ENCODE measurements around the gene KLHL42.

Gene KLHL42

GRCh38 chr12:27781680-27782079, 1.6 kb downstream of the KLHL42 start:
- DNase-seq, result peak; percentile 29

- no peak for DNase-seq
Measured at GRCh38 chr12:27782481-27782880, 2.4 kb downstream of the KLHL42 start.

GRCh38 chr12:27785882-27786570, 6.0 kb downstream of the KLHL42 start:
- peak; percentile 56 for DNase-seq

- peak; percentile 20 for DNase-seq
Measured at GRCh38 chr12:27787559-27787958, 7.5 kb downstream of the KLHL42 start.

- no peak for DNase-seq
Measured at GRCh38 chr12:27790179-27790578, 10.1 kb downstream of the KLHL42 start.

- no peak for DNase-seq
Measured at GRCh38 chr12:27794818-27795584, 15.0 kb downstream of the KLHL42 start.

GRCh38 chr12:27796128-27796527, 16.1 kb downstream of the KLHL42 start:
- no peak for DNase-seq

- DNase-seq, result no peak
Measured at GRCh38 chr12:27797301-27798025, 17.4 kb downstream of the KLHL42 start.

GRCh38 chr12:27800819-27801218, 20.8 kb downstream of the KLHL42 start:
- DNase-seq, result no peak

- no peak for DNase-seq
Measured at GRCh38 chr12:27801630-27802029, 21.6 kb downstream of the KLHL42 start.

GRCh38 chr12:27802511-27802910, 22.5 kb downstream of the KLHL42 start:
- DNase-seq, result no peak

- no peak for DNase-seq
Measured at GRCh38 chr12:27802936-27803335, 22.9 kb downstream of the KLHL42 start.

- no peak for DNase-seq
Measured at GRCh38 chr12:27805238-27805637, 25.2 kb downstream of the KLHL42 start.

GRCh38 chr12:27806259-27806658, 26.2 kb downstream of the KLHL42 start:
- DNase-seq, result no peak

- no peak for DNase-seq
Measured at GRCh38 chr12:27807063-27807703, 27.1 kb downstream of the KLHL42 start.

- DNase-seq, result no peak
Measured at GRCh38 chr12:27808841-27809240, 28.8 kb downstream of the KLHL42 start.

- no peak for DNase-seq
Measured at GRCh38 chr12:27810756-27811155, 30.7 kb downstream of the KLHL42 start.

- no peak for DNase-seq
Measured at GRCh38 chr12:27812502-27812901, 32.5 kb downstream of the KLHL42 start.

- no peak for DNase-seq
Measured at GRCh38 chr12:27814411-27814810, 34.4 kb downstream of the KLHL42 start.

- peak; percentile 27 for DNase-seq
Measured at GRCh38 chr12:27814851-27815591, 35.0 kb downstream of the KLHL42 start.

GRCh38 chr12:27817766-27818165, 37.7 kb downstream of the KLHL42 start:
- DNase-seq, result no peak

GRCh38 chr12:27818401-27818918, 38.4 kb downstream of the KLHL42 start:
- no peak for DNase-seq

Data from fibroblast of skin of scalp (primary cell).